H1 (cell line): ENCODE results near the gene CCDC15. TPM values are rescaled to one million over a fixed set of nuclear protein-coding genes. Genes with fewer than 3 reads are reported as not detected.
"Not testable (repeated sequence)": the region's sequence is repeated elsewhere in the genome, so short reads cannot be mapped to it uniquely, and the experiment has no call there.

Experiments used
- CTCF ChIA-PET: fragments of 300-600 bp; sonication (Branson Sonifier 250); formaldehyde crosslinking; loops from one replicate; lab custom pipeline; 2021; ENCODE audit not compliant: partially characterized antibody; lab: Charles Lee
- POLR2A ChIA-PET: fragments of 300-600 bp; sonication (Branson Sonifier 250); formaldehyde crosslinking; loops from one replicate; lab custom pipeline; 2021; ENCODE audit warnings: inconsistent platforms; ENCODE audit not compliant: partially characterized antibody; lab: Charles Lee
- DNase-seq, 2 experiments: peaks; one replicate each; pipeline versions ENCODE4 v3.0.0 to v3.0.0-alpha.2; 2010 to 2022; ENCODE audit warnings: low spot score in 2 of 2, low read depth in 1 of 2, mixed read lengths in 1 of 2
- FAIRE-seq: peaks from 2 replicates; lab custom pipeline; 2011; peaks lifted over from hg19 to GRCh38; lab: Jason Lieb, UNC
- H2AFZ ChIP-seq: 2 replicates; pipeline ENCODE4 v1.8.1; 2012; ENCODE audit warnings: low read length, inconsistent platforms
- H2AK5ac ChIP-seq: 2 replicates; pipeline ENCODE4 v1.6.1; 2013; ENCODE audit warnings: low read depth, low read length
- H2BK120ac ChIP-seq: replicated peaks from 2 replicates; pipeline ENCODE3; 2013; ENCODE audit warnings: low read depth, low read length, inconsistent platforms
- H2BK12ac ChIP-seq: 2 replicates; pipeline ENCODE4 v1.6.1; 2013; ENCODE audit warnings: low read depth, low read length
- H2BK15ac ChIP-seq: 2 replicates; pipeline ENCODE4 v1.6.1; 2013; ENCODE audit warnings: low read length
- H2BK20ac ChIP-seq: 2 replicates; pipeline ENCODE4 v1.6.1; 2013; ENCODE audit warnings: low read length
- H2BK5ac ChIP-seq: 2 replicates; pipeline ENCODE4 v1.6.1; 2013; ENCODE audit warnings: low read depth, low read length
- H3K14ac ChIP-seq: 2 replicates; pipeline ENCODE4 v1.6.1; 2013; ENCODE audit warnings: inconsistent platforms; ENCODE audit not compliant: insufficient read length
- H3K18ac ChIP-seq: 2 replicates; pipeline ENCODE4 v1.6.1; 2013; ENCODE audit warnings: low read length; ENCODE audit errors: extremely low read depth
- H3K23ac ChIP-seq: 2 replicates; pipeline ENCODE4 v1.6.1; 2013; ENCODE audit warnings: inconsistent platforms; ENCODE audit not compliant: insufficient read length
- H3K23me2 ChIP-seq: 2 replicates; pipeline ENCODE4 v1.6.1; 2013; ENCODE audit warnings: low read depth, low read length
- H3K27ac ChIP-seq: 2 replicates; pipeline ENCODE4 v1.6.1; 2011; ENCODE audit warnings: low read depth, low read length, inconsistent platforms
- H3K27me3 ChIP-seq, 4 experiments: replicated peaks in 1 of 4; 1 replicate in 1 of 4; 2 replicates in 3 of 4; pipeline versions ENCODE4 v1.6.1 to v1.8.1; 2011 to 2013; ENCODE audit warnings: low read length in 3 of 4, mild to moderate bottlenecking in 3 of 4, inconsistent platforms in 2 of 4, mixed read lengths in 2 of 4, moderate library complexity in 1 of 4; ENCODE audit not compliant: control insufficient read depth in 3 of 4, insufficient read depth in 3 of 4; ENCODE audit errors: extremely low read depth in 1 of 4
- H3K36me3 ChIP-seq, 4 experiments: 2 replicates each; pipeline versions ENCODE4 v1.6.1 to v1.8.1; 2011 to 2013; ENCODE audit warnings: mild to moderate bottlenecking in 4 of 4, low read length in 3 of 4, moderate library complexity in 2 of 4, control low read depth in 1 of 4, inconsistent platforms in 1 of 4; ENCODE audit not compliant: insufficient read depth in 4 of 4, control insufficient read depth in 2 of 4
- H3K4ac ChIP-seq: replicated peaks from 2 replicates; pipeline ENCODE3; 2013; ENCODE audit warnings: low read length, low read depth, mixed read lengths, inconsistent platforms; ENCODE audit not compliant: insufficient read length
- H3K4me1 ChIP-seq, 4 experiments: replicated peaks in 1 of 4; 1 replicate in 1 of 4; 2 replicates in 3 of 4; pipeline versions ENCODE4 v1.6.1 to v1.8.1; 2011 to 2013; ENCODE audit warnings: low read length in 3 of 4, inconsistent platforms in 2 of 4, mixed read lengths in 1 of 4; ENCODE audit not compliant: insufficient read depth in 4 of 4, control insufficient read depth in 3 of 4
- H3K4me2 ChIP-seq, 2 experiments: 2 replicates each; pipeline versions ENCODE4 v1.6.1 to v1.8.1; 2011 to 2013; ENCODE audit warnings: low read depth in 2 of 2, low read length in 2 of 2, control low read depth in 1 of 2, inconsistent platforms in 1 of 2, mild to moderate bottlenecking in 1 of 2; ENCODE audit not compliant: insufficient read depth in 1 of 2
- H3K4me3 ChIP-seq, 4 experiments: fragments of 200-600, 300-600 bp in 1 of 4; sonication (generic), shearing (Covaris generic), sonication (Bioruptor Twin) in 1 of 4; 2 replicates each; pipeline versions ENCODE4 v1.5.1 to v1.8.1; 2011 to 2016; ENCODE audit warnings: low read length in 4 of 4, low read depth in 3 of 4, control low read depth in 2 of 4, inconsistent platforms in 2 of 4, mild to moderate bottlenecking in 2 of 4, mixed read lengths in 1 of 4, moderate library complexity in 1 of 4; ENCODE audit not compliant: insufficient read depth in 2 of 4; ENCODE audit errors: extremely low read depth in 1 of 4
- H3K56ac ChIP-seq: replicated peaks from 2 replicates; pipeline ENCODE3; 2013; ENCODE audit warnings: low read depth, mild to moderate bottlenecking, mixed read lengths, low read length, inconsistent platforms; ENCODE audit not compliant: insufficient read length
- H3K79me1 ChIP-seq: 2 replicates; pipeline ENCODE4 v1.6.1; 2013; ENCODE audit warnings: low read depth, low read length, control low read depth
- H3K79me2 ChIP-seq, 2 experiments: 2 replicates each; pipeline versions ENCODE4 v1.6.1 to v1.8.1; 2012 to 2013; ENCODE audit warnings: low read length in 2 of 2, mild to moderate bottlenecking in 2 of 2, inconsistent platforms in 1 of 2; ENCODE audit not compliant: insufficient read depth in 2 of 2, control insufficient read depth in 1 of 2
- H3K9ac ChIP-seq, 4 experiments: replicated peaks in 1 of 4; 1 replicate in 1 of 4; 2 replicates in 3 of 4; pipeline versions ENCODE4 v1.6.1 to v1.8.1; 2011 to 2013; ENCODE audit warnings: low read depth in 3 of 4, low read length in 3 of 4, control low read depth in 2 of 4, mild to moderate bottlenecking in 2 of 4, moderate library complexity in 2 of 4, inconsistent platforms in 1 of 4; ENCODE audit errors: extremely low read depth in 1 of 4
- H3K9me3 ChIP-seq, 2 experiments: 2 replicates each; pipeline versions ENCODE4 v1.6.1 to v1.8.1; 2012 to 2013; ENCODE audit warnings: mild to moderate bottlenecking in 2 of 2, moderate library complexity in 2 of 2, control low read depth in 1 of 2, inconsistent platforms in 1 of 2, low read depth in 1 of 2, low read length in 1 of 2, mixed read lengths in 1 of 2; ENCODE audit not compliant: insufficient read depth in 2 of 2
- H4K20me1 ChIP-seq, 2 experiments: replicated peaks in 1 of 2; 2 replicates each; pipeline versions ENCODE3 to v1.8.1; 2011 to 2013; ENCODE audit warnings: inconsistent platforms in 2 of 2, low read length in 2 of 2, mild to moderate bottlenecking in 1 of 2; ENCODE audit not compliant: insufficient read depth in 2 of 2, control insufficient read depth in 1 of 2
- H4K5ac ChIP-seq: 2 replicates; pipeline ENCODE4 v1.6.1; 2013; ENCODE audit warnings: low read length, low read depth, mixed read lengths, inconsistent platforms; ENCODE audit not compliant: insufficient read length
- H4K8ac ChIP-seq: 2 replicates; pipeline ENCODE4 v1.8.0; 2013; ENCODE audit warnings: mild to moderate bottlenecking, moderate library complexity, low read length, inconsistent platforms; ENCODE audit not compliant: insufficient read depth; ENCODE audit errors: extremely low read depth
- H4K91ac ChIP-seq: replicated peaks from 2 replicates; pipeline ENCODE3; 2013; ENCODE audit warnings: low read length, mixed read lengths, inconsistent platforms; ENCODE audit not compliant: insufficient read length
- CEBPB ChIP-seq: IDR thresholded peaks from 2 replicates; pipeline ENCODE4 v1.6.1; 2012; ENCODE audit warnings: low read depth, low read length
- NANOG ChIP-seq: IDR thresholded peaks from 2 replicates; pipeline ENCODE4 v1.6.1; 2011; ENCODE audit warnings: low read length, low read depth, mild to moderate bottlenecking, inconsistent platforms; ENCODE audit not compliant: insufficient read depth, poor library complexity, severe bottlenecking
- WGBS, 2 experiments: shearing (Covaris generic) in 1 of 2; methylation state at CpG; one replicate each; pipeline versions ENCODE4 v1.1.6 to v1.1.7; 2013 to 2015; ENCODE audit warnings: low lambda C conversion rate in 2 of 2, mixed read lengths in 2 of 2, inconsistent platforms in 1 of 2, low coverage in 1 of 2, missing lambda C conversion rate in 1 of 2; ENCODE audit not compliant: insufficient replicate concordance in 2 of 2, insufficient coverage in 1 of 2, insufficient read length in 1 of 2; ENCODE audit errors: extremely low coverage in 1 of 2, missing lambda C conversion rate in 1 of 2; 5-methylcytosine and 5-hydroxymethylcytosine counted together
- polyA plus RNA-seq, 7 experiments: library from polyadenylated mRNA; depleted of rRNA in 3 of 7; stranded (reverse) in 5 of 7; unstranded in 2 of 7; fragments of >200 nt in 5 of 7; fragments of 200-250 nt in 2 of 7; gene quantifications; 1 replicate in 5 of 7; 2 replicates in 1 of 7; 4 replicates in 1 of 7; pipeline versions ENCODE4 v1.2.1 to v1.2.3, GENCODE V29; 2011 to 2013; ENCODE audit warnings: missing spikeins in 2 of 7, mixed read lengths in 2 of 7
- total RNA-seq: library from RNA; stranded (reverse); fragmentation: NEBNext Ultra II Directional; extraction: Animal tissue kit (Norgen Biotek cat#: 25700); gene quantifications from 2 replicates; pipeline ENCODE4 v1.2.1, GENCODE V29; 2021

The CCDC15 gene
- total and polyA plus RNA-seq, 2 of the 8 experiments (the other 6 are each of a cell fraction or from before 2014, with no cell fraction given) = 1.5 to 3.1 TPM

- TF ChIP-seq CEBPB = no peak
- no peak for TF ChIP-seq NANOG
- TF ChIP-seq, all 59 proteins: peak for 0
- H3K4me2 ChIP-seq = no peak overlapping the region
- no peak overlapping the region for H2BK120ac ChIP-seq
- no peak overlapping the region for H2BK15ac ChIP-seq
- no peak overlapping the region for H4K91ac ChIP-seq
- DNase-seq = no peak
- FAIRE-seq = no peak
- no peaks in the 10 kb centered on the region for H4K20me1 ChIP-seq
- no peak overlapping the region for H2BK12ac ChIP-seq
- no peak overlapping the region for H4K5ac ChIP-seq
- H3K4me1 ChIP-seq = no peaks in the 10 kb centered on the region
- H3K56ac ChIP-seq = no peak overlapping the region
- no peak overlapping the region for H3K14ac ChIP-seq
- no peak overlapping the region for H3K4me3 ChIP-seq
- ChIA-PET POLR2A (no interaction called here), CTCF (no interaction called here)
- 80% methylated on average over 2 of the region's 2 CpGs; no CpG with 5 or more reads in 1 of the 2 experiments for WGBS, 2 experiments
- H4K8ac ChIP-seq = no peak overlapping the region
- no peak overlapping the region for H2BK5ac ChIP-seq
- H3K23ac ChIP-seq = no peak overlapping the region
- no peaks in the 10 kb centered on the region for H3K36me3 ChIP-seq
- H3K4ac ChIP-seq = no peak overlapping the region
- no peak overlapping the region for H3K9ac ChIP-seq
- no peaks in the 10 kb centered on the region for H3K79me1 ChIP-seq
- H3K27me3 ChIP-seq = no peaks in the 10 kb centered on the region
- no peak overlapping the region for H2AFZ ChIP-seq
- H3K9me3 ChIP-seq = no peaks in the 10 kb centered on the region; a peak in 1 of 4 replicates
- H2BK20ac ChIP-seq = no peak overlapping the region
- H3K79me2 ChIP-seq = no peaks in the 10 kb centered on the region
- no peaks in the 10 kb centered on the region for H3K23me2 ChIP-seq
- no peak overlapping the region for H2AK5ac ChIP-seq
- no peak overlapping the region for H3K27ac ChIP-seq
- no peak overlapping the region for H3K18ac ChIP-seq
Measured at GRCh38 chr11:125025968-125026367, 72.0 kb downstream of the CCDC15 start.

- 82% methylated on average over 1 of the region's 1 CpG; no CpG with 5 or more reads in 1 of the 2 experiments for WGBS, 2 experiments
- H3K23ac ChIP-seq, CTCF ChIA-PET, H3K4me2 ChIP-seq, H2BK120ac ChIP-seq, H2BK12ac ChIP-seq, H3K79me2 ChIP-seq, FAIRE-seq, H3K4me1 ChIP-seq, H2AFZ ChIP-seq, H3K56ac ChIP-seq, POLR2A ChIA-PET, H3K79me1 ChIP-seq, H3K23me2 ChIP-seq, H3K9ac ChIP-seq, H3K9me3 ChIP-seq, H3K18ac ChIP-seq, H3K27ac ChIP-seq, H2BK5ac ChIP-seq, H2BK15ac ChIP-seq, H2AK5ac ChIP-seq, H3K36me3 ChIP-seq, H3K14ac ChIP-seq, H2BK20ac ChIP-seq, DNase-seq, H4K5ac ChIP-seq, H3K4me3 ChIP-seq, H4K91ac ChIP-seq, H4K8ac ChIP-seq, H3K4ac ChIP-seq, H3K27me3 ChIP-seq, H4K20me1 ChIP-seq: not testable (repeated sequence)
Measured at GRCh38 chr11:125029431-125029830, 75.4 kb downstream of the CCDC15 start.
